Daoy (cell line): ENCODE data around the gene SLC15A3. TPM values are rescaled to one million over a fixed set of nuclear protein-coding genes. Genes with fewer than 3 reads are reported as not detected.
"Not testable (repeated sequence)": the region's sequence is repeated elsewhere in the genome, so short reads cannot be mapped to it uniquely, and the experiment has no call there.

Experiments used
- DNase-seq: peaks from one replicate; pipeline ENCODE4 v3.0.0-alpha.2; 2015; ENCODE audit warnings: low read depth
- total RNA-seq: library from RNA; depleted of rRNA; stranded (reverse); fragments of >200 nt; shearing (Covaris generic); gene quantifications from 2 replicates; pipeline ENCODE4 v1.2.3, GENCODE V29; 2014

Gene SLC15A3
- total RNA-seq, 1 experiment from 2014 or later = 3.0 TPM

GRCh38 chr11:60977224-60977623 lies 25.2 kb upstream of the SLC15A3 start:
- DNase-seq = no peak

DNA sequence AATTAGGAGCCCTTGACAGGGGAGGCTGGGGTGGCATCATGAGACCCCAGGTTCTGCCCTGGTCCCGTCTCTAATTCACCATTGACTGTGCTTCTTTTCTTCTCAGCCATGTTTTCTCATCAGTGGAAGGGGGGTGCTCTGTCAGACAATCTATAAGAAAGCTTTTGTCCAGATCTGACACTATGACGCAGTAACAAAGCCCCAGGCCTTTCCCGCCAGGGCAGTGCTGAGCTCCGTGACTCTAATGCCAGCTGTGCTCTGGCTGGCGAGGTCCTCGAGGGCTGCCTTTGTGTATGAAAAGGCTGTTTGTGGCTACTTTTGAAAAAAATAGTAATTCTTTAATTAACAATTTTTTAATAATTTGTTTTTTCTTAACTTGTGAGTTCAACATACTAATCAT lies 22.8 kb upstream of the SLC15A3 start:
- no peak for DNase-seq

GRCh38 chr11:60974316-60974715 lies 22.3 kb upstream of the SLC15A3 start:
- not testable (repeated sequence) for DNase-seq

GRCh38 chr11:60973699-60974098 lies 21.7 kb upstream of the SLC15A3 start:
- DNase-seq = no peak

- no peak for DNase-seq
These were observed 20.4 kb upstream of the SLC15A3 start for GRCh38 chr11:60972182-60973030.

DNA sequence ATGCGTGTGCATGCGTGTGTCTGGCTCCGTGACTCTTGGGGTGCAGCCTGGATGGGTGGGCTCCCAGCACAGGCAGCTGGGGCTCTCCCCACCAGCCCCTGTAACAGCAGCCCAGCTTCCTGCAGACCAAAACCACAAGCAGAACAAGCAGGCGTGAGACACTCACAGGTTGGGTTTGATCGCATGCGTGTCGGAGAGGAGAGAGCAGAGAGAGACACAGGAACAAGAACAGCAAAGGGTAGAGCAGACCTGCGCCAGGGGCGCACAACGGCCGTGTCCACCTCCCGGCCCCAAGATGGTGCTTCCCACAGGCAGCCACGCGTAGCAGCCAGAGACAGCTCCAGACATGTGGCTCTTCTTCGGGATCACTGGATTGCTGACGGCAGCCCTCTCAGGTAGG lies 19.5 kb upstream of the SLC15A3 start, which contains the start of gene CD6:
CD6 (plus strand) TSS at position 161 of the 400 bp plus-strand sequence; CDS start at position 347, 186 bp downstream.
- DNase-seq = no peak

DNA sequence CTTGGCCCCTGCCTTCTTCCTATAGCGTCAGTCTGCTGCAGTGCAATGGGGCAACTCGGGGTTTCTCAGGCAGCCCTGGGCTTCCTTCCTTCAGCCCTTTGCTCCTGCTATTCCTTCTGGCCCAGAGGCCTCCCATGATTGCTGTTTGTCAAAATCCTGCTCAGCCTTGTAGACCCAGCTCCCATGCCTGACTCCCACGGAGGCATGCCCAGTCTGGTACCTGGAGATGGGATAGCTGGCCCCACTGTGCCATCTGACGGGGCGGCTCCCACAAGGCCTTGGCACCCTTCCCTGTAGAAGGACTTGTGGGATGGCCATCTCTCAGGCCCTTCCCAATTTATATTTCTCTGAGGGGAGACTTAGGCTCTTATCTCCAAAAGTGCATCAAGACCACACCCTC lies 18.9 kb upstream of the SLC15A3 start:
- DNase-seq = no peak

DNA sequence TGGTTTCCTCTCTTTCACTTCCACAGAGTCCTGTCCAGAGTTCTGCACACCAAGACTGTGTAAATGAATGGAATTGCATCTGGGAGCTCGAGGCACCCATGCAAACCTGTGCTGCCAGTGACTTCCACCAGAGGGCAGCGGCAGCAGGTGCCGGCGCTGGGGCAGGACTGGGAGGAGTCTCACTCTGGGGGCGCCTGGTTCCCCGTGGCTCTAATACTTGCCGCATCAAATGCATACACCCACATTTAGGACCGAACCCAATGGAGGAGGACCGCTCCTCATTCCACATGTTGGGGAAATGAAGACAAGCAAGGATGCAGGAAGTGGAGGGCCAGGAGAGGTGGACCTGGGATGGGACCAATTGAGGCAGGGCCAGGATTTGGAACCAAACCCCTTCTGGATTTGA lies 18.4 kb upstream of the SLC15A3 start:
- DNase-seq = peak; percentile 52

- DNase-seq = no peak
These were observed 16.2 kb upstream of the SLC15A3 start for GRCh38 chr11:60968223-60968622.

GRCh38 chr11:60966890-60967289 lies 14.9 kb upstream of the SLC15A3 start:
- no peak for DNase-seq

- DNase-seq = no peak
These were observed 12.8 kb upstream of the SLC15A3 start for GRCh38 chr11:60964801-60965200.

- no peak for DNase-seq
These were observed 8.4 kb upstream of the SLC15A3 start for GRCh38 chr11:60960405-60960804.

DNA sequence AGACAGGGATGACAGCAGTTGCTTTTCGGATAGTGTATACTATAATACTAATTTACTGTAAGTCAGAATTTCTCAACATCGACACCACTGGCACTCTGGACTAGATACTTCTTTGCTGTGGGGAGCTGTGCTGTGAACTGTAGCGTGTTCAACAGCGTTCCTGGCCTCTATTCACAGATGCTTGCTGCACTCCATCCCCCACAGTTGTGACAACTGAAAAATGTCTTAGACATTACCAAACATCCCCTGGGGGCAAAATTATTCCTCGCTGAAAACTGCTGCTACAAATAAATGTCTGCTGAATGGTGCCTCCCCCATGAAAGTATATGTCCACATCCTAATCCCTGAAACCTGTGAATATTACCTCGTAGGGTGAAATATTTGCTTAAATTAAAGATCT lies 7.5 kb upstream of the SLC15A3 start:
- no peak for DNase-seq

DNA sequence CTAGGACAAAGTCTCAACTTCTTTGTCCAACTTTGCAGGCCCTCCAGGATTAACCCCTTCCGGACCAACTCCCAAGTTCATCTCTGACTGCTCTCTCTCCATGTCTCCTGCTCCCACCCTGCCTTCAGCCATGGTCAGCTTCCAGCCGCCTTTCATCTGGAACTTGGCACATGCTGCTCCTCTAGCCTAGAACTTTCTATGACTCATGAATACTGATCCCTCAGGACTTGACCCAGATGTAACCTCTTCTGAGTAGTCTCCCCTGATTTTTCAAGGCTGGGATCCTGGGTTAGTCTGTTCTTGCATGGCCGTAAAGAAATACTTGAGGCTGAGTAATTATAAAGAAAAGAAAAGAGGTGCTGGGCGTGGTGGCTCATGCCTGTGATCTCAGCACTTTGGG lies 5.2 kb upstream of the SLC15A3 start:
- DNase-seq = no peak

DNA sequence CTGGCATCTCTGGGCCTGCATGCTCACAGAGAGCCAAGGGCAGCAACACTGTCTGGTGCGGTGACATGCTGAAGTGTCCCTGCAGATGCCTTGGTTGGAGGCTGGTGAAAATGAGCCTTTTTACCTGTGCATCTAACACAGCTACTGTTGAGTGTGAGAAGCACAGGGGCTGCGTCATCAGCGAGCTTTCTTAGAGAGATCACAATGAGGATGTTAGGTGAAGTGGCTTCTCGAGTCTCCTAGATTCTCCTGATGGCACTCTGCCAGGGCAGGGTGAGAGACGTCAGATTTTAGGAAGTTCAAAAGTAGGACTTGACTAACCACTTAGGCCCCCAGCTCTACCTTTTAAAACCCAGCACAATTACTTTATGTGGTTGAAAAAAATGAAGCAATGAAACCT lies 3.6 kb upstream of the SLC15A3 start:
- no peak for DNase-seq

- no peak for DNase-seq
These were observed 2.4 kb upstream of the SLC15A3 start for GRCh38 chr11:60954421-60954820.

GRCh38 chr11:60953781-60954180 lies 1.8 kb upstream of the SLC15A3 start:
- DNase-seq = no peak

- no peak for DNase-seq
These were observed 780 bp upstream of the SLC15A3 start for GRCh38 chr11:60952742-60953170.

DNA sequence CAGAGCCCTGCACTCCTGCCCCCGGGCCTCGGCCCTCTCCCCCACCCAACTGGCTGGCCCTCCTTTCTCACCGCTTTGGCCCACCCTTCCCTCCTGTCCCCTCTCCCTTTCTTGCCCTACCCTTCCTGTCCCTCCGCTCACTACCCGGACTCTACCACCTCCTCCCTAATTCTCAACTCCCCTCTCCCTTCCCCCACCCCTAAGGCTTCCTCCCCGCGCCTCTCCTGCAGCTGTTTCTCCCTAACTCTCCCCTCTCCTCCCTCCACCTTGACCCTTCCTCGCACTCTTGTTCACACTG lies 421 bp downstream of the SLC15A3 start:
- no peak for DNase-seq

GRCh38 chr11:60950933-60951605 lies 907 bp downstream of the SLC15A3 start:
- no peak for DNase-seq

GRCh38 chr11:60950024-60950423 lies 2.0 kb downstream of the SLC15A3 start:
- DNase-seq = no peak

GRCh38 chr11:60948250-60948649 lies 3.7 kb downstream of the SLC15A3 start:
- no peak for DNase-seq

- DNase-seq = no peak
These were observed 4.3 kb downstream of the SLC15A3 start for GRCh38 chr11:60947700-60948099.
